Suppressor macrophage treated with lipopolysaccharide for 4 hours (primary cell): ENCODE measurements around the gene OR7D2.

ENCODE experiments used
- DNase-seq: peaks from one replicate; pipeline ENCODE4 v3.0.0-alpha.2; 2020

OR7D2 gene

GRCh38 chr19:9219489-9219888 is 40.7 kb downstream of the OR7D2 start, which contains the start of gene OR7D4:
TSS of gene OR7D4 (minus strand) at chr19:9219589. CDS start at chr19:9214837, 4,752 bp downstream.
- no peak for DNase-seq
